SU-DHL-6 (cell line): ENCODE results near the gene CXCR5.

ENCODE experiments used
- CTCF ChIP-seq: fragments of 200-600 bp; sonication (generic); IDR thresholded peaks from one replicate; pipeline ENCODE4 v1.5.1; 2017; ENCODE audit warnings: antibody characterized with exemption, mild to moderate bottlenecking, low read length, moderate library complexity; ENCODE audit not compliant: insufficient read depth, poor library complexity, severe bottlenecking
- EZH2phosphoT487 ChIP-seq: fragments of 200-600 bp; sonication (generic), shearing (Covaris generic); conservative IDR thresholded peaks from 2 replicates; pipeline ENCODE4 v1.6.1; 2018; ENCODE audit warnings: mild to moderate bottlenecking, antibody characterized with exemption, low read length, moderate library complexity, mixed read lengths

- TF ChIP-seq CTCF (no peak), EZH2phosphoT487 (no peak)
Observed at GRCh38 chr11:118883004-118883367, 706 bp upstream of the CXCR5 start.
